HCT116 (cell line): ENCODE results near the gene IGFBP4. TPM values are rescaled to one million over a fixed set of nuclear protein-coding genes. Genes with fewer than 3 reads are reported as not detected.

Source experiments
- ATAC-seq: fragments of 200-7000 bp; cut with Tn5 transposase; 2 replicates; pipeline ENCODE4 v1.9.1; 2020; ENCODE audit warnings: mild to moderate bottlenecking, moderate library complexity
- BruUV-seq: library from RNA; stranded (reverse); fragments of 400-500 nt; replicated peaks from 2 replicates; lab custom pipeline; 2021; lab: Mats Ljungman, UMichigan
- CTCF ChIA-PET: fragments of 300-600 bp; sonication (Branson Sonifier 250); formaldehyde crosslinking; loops from one replicate; lab custom pipeline; 2021; ENCODE audit warnings: antibody characterized with exemption; lab: Charles Lee
- POLR2A ChIA-PET: fragments of 300-600, 350-600 bp; sonication (Branson Sonifier 250); formaldehyde crosslinking; loops from one replicate; lab custom pipeline; 2021; ENCODE audit warnings: antibody characterized with exemption; lab: Charles Lee
- RAD21 ChIA-PET, 2 experiments: fragments of 300-600 bp; sonication (Branson Sonifier 250); formaldehyde crosslinking; loops; one replicate each; lab custom pipeline; 2023; ENCODE audit warnings: low total read pairs in 2 of 2; ENCODE audit not compliant: uncharacterized antibody in 2 of 2, unreplicated experiment in 2 of 2, low non-redundant PET in 1 of 2; lab: Charles Lee
- DNase-seq: peaks from one replicate; pipeline ENCODE4 v3.0.0-alpha.2; 2010; ENCODE audit warnings: low read depth, low spot score
- H2AFZ ChIP-seq: fragments of 200-600 bp; shearing (Covaris generic), sonication (generic); 2 replicates; pipeline ENCODE4 v1.6.1; 2017; ENCODE audit warnings: low read depth, mixed run types, mixed read lengths, antibody characterized with exemption, low read length; ENCODE audit not compliant: poor library complexity, severe bottlenecking
- H3K27ac ChIP-seq: 2 replicates; pipeline ENCODE4 v1.5.1; 2012; ENCODE audit warnings: low read depth, low read length
- H3K27me3 ChIP-seq: fragments of 200-600 bp; sonication (generic); 2 replicates; pipeline ENCODE4 v1.6.1; 2016; ENCODE audit warnings: mixed run types, low read length, mixed read lengths; ENCODE audit not compliant: insufficient read depth
- H3K36me3 ChIP-seq, 2 experiments: fragments of 200-500 bp in 1 of 2; fragments of 200-600 bp in 1 of 2; sonication (Bioruptor generic) in 1 of 2; sonication (generic) in 1 of 2; 2 replicates each; pipeline versions ENCODE4 v1.5.1 to v1.6.1; 2014 to 2016; ENCODE audit warnings: low read length in 2 of 2, inconsistent platforms in 1 of 2, mixed read lengths in 1 of 2, mixed run types in 1 of 2; ENCODE audit not compliant: insufficient read depth in 2 of 2, control insufficient read depth in 1 of 2
- H3K4me1 ChIP-seq, 2 experiments: fragments of 200-600 bp in 1 of 2; sonication (generic) in 1 of 2; 2 replicates each; pipeline versions ENCODE4 v1.5.1 to v1.6.1; 2012 to 2017; ENCODE audit warnings: low read length in 2 of 2, inconsistent platforms in 1 of 2, mild to moderate bottlenecking in 1 of 2, mixed read lengths in 1 of 2, mixed run types in 1 of 2, moderate library complexity in 1 of 2; ENCODE audit not compliant: insufficient read depth in 2 of 2, control insufficient read depth in 1 of 2
- H3K4me2 ChIP-seq: fragments of 200-600 bp; sonication (generic); 2 replicates; pipeline ENCODE4 v1.6.1; 2017; ENCODE audit warnings: mixed run types, low read length, mixed read lengths
- H3K4me3 ChIP-seq, 2 experiments: fragments of 200-600 bp in 1 of 2; sonication (generic) in 1 of 2; replicated peaks in 1 of 2; 2 replicates each; pipeline ENCODE4 v1.5.1; 2011 to 2016; ENCODE audit warnings: low read length in 2 of 2, control low read depth in 1 of 2, low read depth in 1 of 2, mild to moderate bottlenecking in 1 of 2, mixed read lengths in 1 of 2, mixed run types in 1 of 2
- H3K79me2 ChIP-seq: fragments of 200-600 bp; sonication (generic); 2 replicates; pipeline ENCODE4 v1.6.1; 2017; ENCODE audit warnings: mild to moderate bottlenecking, mixed run types, low read length, moderate library complexity, mixed read lengths; ENCODE audit not compliant: insufficient read depth
- H3K9ac ChIP-seq: fragments of 200-600 bp; sonication (generic); 2 replicates; pipeline ENCODE4 v1.6.1; 2016; ENCODE audit warnings: low read length, mixed read lengths
- H3K9me2 ChIP-seq: fragments of 200-600 bp; sonication (generic), shearing (Covaris generic); 2 replicates; pipeline ENCODE4 v1.6.1; 2017; ENCODE audit warnings: mixed run types, mild to moderate bottlenecking, moderate library complexity; ENCODE audit not compliant: insufficient read depth
- H3K9me3 ChIP-seq, 2 experiments: fragments of 200-500 bp in 1 of 2; fragments of 200-600 bp in 1 of 2; sonication (Bioruptor generic) in 1 of 2; sonication (generic) in 1 of 2; 2 replicates each; pipeline ENCODE4 v1.6.1; 2014 to 2017; ENCODE audit warnings: low read length in 2 of 2, mixed read lengths in 2 of 2, inconsistent platforms in 1 of 2, low read depth in 1 of 2, mild to moderate bottlenecking in 1 of 2, mixed run types in 1 of 2, moderate library complexity in 1 of 2; ENCODE audit not compliant: control insufficient read depth in 1 of 2, insufficient read depth in 1 of 2
- H4K20me1 ChIP-seq: fragments of 200-600 bp; sonication (generic), shearing (Covaris generic); 2 replicates; pipeline ENCODE4 v1.6.1; 2017; ENCODE audit warnings: mixed run types, mild to moderate bottlenecking, moderate library complexity; ENCODE audit not compliant: insufficient read depth
- ATF3 ChIP-seq: IDR thresholded peaks from 2 replicates; pipeline ENCODE4 v1.6.1; 2012
- CBX3 ChIP-seq: IDR thresholded peaks from 2 replicates; pipeline ENCODE4 v1.6.1; 2012; ENCODE audit warnings: low read depth
- EGR1 ChIP-seq: IDR thresholded peaks from 2 replicates; pipeline ENCODE4 v1.6.1; 2012; ENCODE audit warnings: low read depth
- EZH2phosphoT487 ChIP-seq: fragments of 200-600 bp; IDR thresholded peaks from 2 replicates; pipeline ENCODE4 v1.6.1; 2018; ENCODE audit warnings: antibody characterized with exemption, borderline replicate concordance
- FOSL1 ChIP-seq: IDR thresholded peaks from 2 replicates; pipeline ENCODE4 v1.6.1; 2012; ENCODE audit warnings: low read depth
- JUND ChIP-seq: IDR thresholded peaks from 2 replicates; pipeline ENCODE4 v1.6.1; 2012
- MAX ChIP-seq: IDR thresholded peaks from 2 replicates; pipeline ENCODE4 v1.6.1; 2012
- POLR2A ChIP-seq: IDR thresholded peaks from 2 replicates; pipeline ENCODE4 v1.7.0; 2011; ENCODE audit warnings: borderline replicate concordance; ENCODE audit not compliant: insufficient read depth, insufficient read length; ENCODE audit errors: extremely low read depth
- POLR2AphosphoS5 ChIP-seq: IDR thresholded peaks from 2 replicates; pipeline ENCODE4 v1.6.1; 2011; ENCODE audit warnings: mild to moderate bottlenecking, low read depth, low read length, moderate library complexity
- REST ChIP-seq: IDR thresholded peaks from 2 replicates; pipeline ENCODE4 v1.6.1; 2012; ENCODE audit warnings: low read depth
- SIN3A ChIP-seq: IDR thresholded peaks from 2 replicates; pipeline ENCODE4 v1.6.1; 2012; ENCODE audit warnings: low read depth
- SRF ChIP-seq: IDR thresholded peaks from 2 replicates; pipeline ENCODE4 v1.6.1; 2012; ENCODE audit warnings: low read depth
- TCF7L2 ChIP-seq: IDR thresholded peaks from 2 replicates; pipeline ENCODE4 v1.7.0; 2011; ENCODE audit warnings: borderline replicate concordance, inconsistent platforms; ENCODE audit not compliant: insufficient read depth, insufficient read length; ENCODE audit errors: extremely low read depth
- ZBTB33 ChIP-seq: IDR thresholded peaks from 2 replicates; pipeline ENCODE4 v1.6.1; 2011; ENCODE audit warnings: mild to moderate bottlenecking, low read length, moderate library complexity; ENCODE audit not compliant: insufficient replicate concordance; ENCODE audit errors: extremely low read depth
- ZFX ChIP-seq: fragments of 450-650 bp; IDR thresholded peaks from 2 replicates; pipeline ENCODE4 v1.6.1; 2017
- intact Hi-C: fragments of 100-400 bp; cut with micrococcal nuclease; formaldehyde crosslinking; loops from 2 replicates; pipeline ENCODE4 v1.10.0; 2022
- total RNA-seq: library from RNA; stranded (reverse); gene quantifications from one replicate; pipeline ENCODE4 v1.2.1, GENCODE V29; 2021; ENCODE audit not compliant: unreplicated experiment

Gene IGFBP4
- total RNA-seq, 1 experiment from 2014 or later, result 2.0 TPM

- peaks cover 0 to 2% of the 10 kb centered on the region in 2 experiments; a peak in 1 of 4 replicates for H3K36me3 ChIP-seq
- H3K27ac ChIP-seq, result no peak overlapping the region
- ChIA-PET CTCF (interaction anchor here (1.1 kb wide), 1 partner anchor 60 kb away, joined by 4 read pairs; no protein-coding TSS in a partner anchor), POLR2A (interaction anchor here (0.8 kb wide), 1 partner anchor 28 kb away, joined by 4 read pairs; the partner anchor contains the start of gene TNS4), RAD21 (no interaction called here)
- BruUV-seq, result no TSS peak
- TF ChIP-seq SIN3A, result no peak
- no peak for TF ChIP-seq ZFX
- no peak for TF ChIP-seq SRF
- TF ChIP-seq REST, result no peak
- no peak for TF ChIP-seq CBX3
- no peak for TF ChIP-seq ZBTB33
- no peak for TF ChIP-seq EZH2phosphoT487
- no peak for TF ChIP-seq EGR1
- TF ChIP-seq TCF7L2, result no peak
- no peak for TF ChIP-seq MAX
- TF ChIP-seq JUND, result no peak
- no peak for TF ChIP-seq ATF3
- TF ChIP-seq POLR2AphosphoS5, result no peak; the same call in 1 of the 2 replicates
- TF ChIP-seq FOSL1, result no peak
- TF ChIP-seq POLR2A, result no peak
- H3K4me2 ChIP-seq, result no peak overlapping the region
- intact Hi-C loops, result no loop called here
- no peak overlapping the region for H3K9ac ChIP-seq
- no peaks in the 10 kb centered on the region for H3K9me3 ChIP-seq
- no peak overlapping the region for H3K4me3 ChIP-seq
- no peak for DNase-seq
- H3K4me1 ChIP-seq, result peaks cover 5 to 51% of the 10 kb centered on the region in 2 experiments; a peak in 3 of 4 replicates
- H2AFZ ChIP-seq, result no peak overlapping the region
- H4K20me1 ChIP-seq, result no peaks in the 10 kb centered on the region
- ATAC-seq, result no peak
- H3K9me2 ChIP-seq, result no peaks in the 10 kb centered on the region
- H3K79me2 ChIP-seq, result no peaks in the 10 kb centered on the region
- no peaks in the 10 kb centered on the region for H3K27me3 ChIP-seq
Observed at GRCh38 chr17:40473573-40474365, 30.5 kb downstream of the IGFBP4 start.
